ENCODE measurements around the gene PSTPIP1.

- TF ChIP-seq CHD1 (IDR thresholded peaks at IDR 0.05; ENCODE audit: low read depth, low read length), result no peak
- TF ChIP-seq POLR2A (IDR thresholded peaks at IDR 0.05; ENCODE audit: low read depth, low read length), result no peak
- TF ChIP-seq CTCF (conservative IDR thresholded peaks at IDR 0.05; ENCODE audit: low read depth, low read length), result no peak
- TF ChIP-seq MXI1 (IDR thresholded peaks at IDR 0.05; ENCODE audit: borderline replicate concordance, low read depth, low read length), result no peak
- no peak for TF ChIP-seq FOS (IDR thresholded peaks at IDR 0.05; ENCODE audit: low read depth, low read length)
- no peak for TF ChIP-seq CEBPB (IDR thresholded peaks at IDR 0.05; ENCODE audit: low read depth, low read length)
- TF ChIP-seq RAD21 (IDR thresholded peaks at IDR 0.05; ENCODE audit: low read length), result no peak
- no peak for TF ChIP-seq MAZ (IDR thresholded peaks at IDR 0.05; ENCODE audit: borderline replicate concordance, low read depth, low read length)
- no peak for TF ChIP-seq USF2 (IDR thresholded peaks at IDR 0.05; ENCODE audit: low read depth, low read length)
These were observed 41.8 kb downstream of the PSTPIP1 start for GRCh38 chr15:77036537-77037387.
